Cardiac muscle cell (in vitro differentiated cells and primary cell): ENCODE results near the gene PAM. TPM values are rescaled to one million over a fixed set of nuclear protein-coding genes. Genes with fewer than 3 reads are reported as not detected.

Experiments
- DNase-seq, 2 donors: peaks; one replicate each; pipeline versions ENCODE4 v3.0.0 to v3.0.0-alpha.2; 2010 to 2017; ENCODE audit warnings: low read depth in 1 of 2, low spot score in 1 of 2
- H3K27ac ChIP-seq: fragments of 200-600 bp; sonication (generic); 2 replicates; pipeline ENCODE4 v1.5.1; 2016
- H3K27me3 ChIP-seq: fragments of 200-600 bp; sonication (generic); 2 replicates; pipeline ENCODE4 v1.6.0; 2016; ENCODE audit warnings: control low read depth
- H3K36me3 ChIP-seq: fragments of 200-600 bp; sonication (generic); 2 replicates; pipeline ENCODE4 v1.5.1; 2016; ENCODE audit warnings: control low read depth
- H3K4me1 ChIP-seq: fragments of 200-600 bp; sonication (generic); 2 replicates; pipeline ENCODE4 v1.8.1; 2017; ENCODE audit warnings: low read depth, mild to moderate bottlenecking, mixed run types
- H3K4me3 ChIP-seq: fragments of 200-600 bp; sonication (generic); 2 replicates; pipeline ENCODE4 v1.5.1; 2016; ENCODE audit warnings: mild to moderate bottlenecking
- H3K9me3 ChIP-seq: fragments of 200-600 bp; sonication (generic); 2 replicates; pipeline ENCODE4 v1.5.1; 2017; ENCODE audit warnings: low read depth, mild to moderate bottlenecking, control low read depth
- polyA plus RNA-seq: library from polyadenylated mRNA; unstranded; fragments of >200 nt; fragmentation: Nextera tagmentation; extraction: Ambion mirVana; gene quantifications from 2 replicates; pipeline ENCODE4 v1.2.1, GENCODE V29; 2016
- total RNA-seq: library from RNA; depleted of rRNA; stranded (reverse); fragments of >200 nt; gene quantifications from 2 replicates; pipeline ENCODE4 v1.2.3, GENCODE V29; 2016
- TF ChIP-seq, protein P1 (sequence below): IDR thresholded peaks from 2 replicates; pipeline ENCODE4 v1.5.1; 2012; ENCODE audit warnings: low read depth, mild to moderate bottlenecking, low read length

PAM gene
- total and polyA plus RNA-seq, 2 experiments from 2014 or later = 375 to 392 TPM

DNA sequence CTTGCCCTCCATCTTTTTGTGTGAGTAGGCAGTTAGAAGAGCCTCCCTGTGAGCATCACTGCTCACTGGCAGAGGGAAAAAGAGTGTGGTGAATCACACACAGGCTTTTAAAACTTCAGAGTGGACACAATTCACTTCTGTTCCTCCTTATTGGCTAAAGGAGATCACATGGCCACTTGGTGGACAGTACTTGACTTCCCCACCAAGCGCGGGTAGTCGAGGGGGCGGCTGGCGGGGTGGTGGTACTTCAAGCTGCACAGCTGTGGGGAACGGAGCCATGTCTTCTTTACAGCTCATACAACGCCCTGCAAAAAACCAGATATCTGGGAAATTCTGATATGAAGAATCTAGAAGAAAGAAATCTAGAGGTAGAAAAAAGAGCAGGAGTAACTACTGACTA, 95.4 kb downstream of the PAM start:
- no peaks in the 10 kb centered on the region for H3K27me3 ChIP-seq
- H3K9me3 ChIP-seq = no peaks in the 10 kb centered on the region
- no peaks in the 10 kb centered on the region for H3K4me1 ChIP-seq
- H3K27ac ChIP-seq = no peak overlapping the region
- TF ChIP-seq, protein P1, sequence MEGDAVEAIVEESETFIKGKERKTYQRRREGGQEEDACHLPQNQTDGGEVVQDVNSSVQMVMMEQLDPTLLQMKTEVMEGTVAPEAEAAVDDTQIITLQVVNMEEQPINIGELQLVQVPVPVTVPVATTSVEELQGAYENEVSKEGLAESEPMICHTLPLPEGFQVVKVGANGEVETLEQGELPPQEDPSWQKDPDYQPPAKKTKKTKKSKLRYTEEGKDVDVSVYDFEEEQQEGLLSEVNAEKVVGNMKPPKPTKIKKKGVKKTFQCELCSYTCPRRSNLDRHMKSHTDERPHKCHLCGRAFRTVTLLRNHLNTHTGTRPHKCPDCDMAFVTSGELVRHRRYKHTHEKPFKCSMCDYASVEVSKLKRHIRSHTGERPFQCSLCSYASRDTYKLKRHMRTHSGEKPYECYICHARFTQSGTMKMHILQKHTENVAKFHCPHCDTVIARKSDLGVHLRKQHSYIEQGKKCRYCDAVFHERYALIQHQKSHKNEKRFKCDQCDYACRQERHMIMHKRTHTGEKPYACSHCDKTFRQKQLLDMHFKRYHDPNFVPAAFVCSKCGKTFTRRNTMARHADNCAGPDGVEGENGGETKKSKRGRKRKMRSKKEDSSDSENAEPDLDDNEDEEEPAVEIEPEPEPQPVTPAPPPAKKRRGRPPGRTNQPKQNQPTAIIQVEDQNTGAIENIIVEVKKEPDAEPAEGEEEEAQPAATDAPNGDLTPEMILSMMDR = no peak
- no peak overlapping the region for H3K4me3 ChIP-seq
- no peaks in the 10 kb centered on the region for H3K36me3 ChIP-seq
- DNase-seq = no peak

DNA sequence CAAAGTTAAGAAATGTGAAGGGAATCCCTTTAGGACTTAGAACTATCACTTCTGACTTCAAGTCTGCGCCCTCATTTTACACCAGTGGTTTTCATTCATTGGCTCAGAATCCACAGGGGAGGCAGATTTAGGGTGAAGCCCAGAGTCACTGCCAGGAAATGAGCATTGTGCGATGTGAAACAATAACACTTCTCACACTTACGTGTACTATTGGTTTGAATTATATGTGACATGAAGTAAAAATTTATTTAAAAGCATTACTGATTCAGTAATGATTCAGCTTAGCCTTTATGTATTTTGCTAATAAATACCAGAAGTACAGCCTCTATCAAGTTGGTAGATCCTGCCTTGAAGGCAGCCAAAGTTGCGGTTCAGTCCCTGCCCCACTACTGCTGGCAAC, 98.6 kb downstream of the PAM start:
- Histone ChIP-seq H3K9me3 (no peaks in the 10 kb centered on the region), H3K4me3 (no peak overlapping the region), H3K36me3 (no peaks in the 10 kb centered on the region), H3K27me3 (no peaks in the 10 kb centered on the region), H3K4me1 (no peaks in the 10 kb centered on the region), H3K27ac (no peak overlapping the region)
- DNase-seq = no peak
- TF ChIP-seq, protein P1 = no peak

DNA sequence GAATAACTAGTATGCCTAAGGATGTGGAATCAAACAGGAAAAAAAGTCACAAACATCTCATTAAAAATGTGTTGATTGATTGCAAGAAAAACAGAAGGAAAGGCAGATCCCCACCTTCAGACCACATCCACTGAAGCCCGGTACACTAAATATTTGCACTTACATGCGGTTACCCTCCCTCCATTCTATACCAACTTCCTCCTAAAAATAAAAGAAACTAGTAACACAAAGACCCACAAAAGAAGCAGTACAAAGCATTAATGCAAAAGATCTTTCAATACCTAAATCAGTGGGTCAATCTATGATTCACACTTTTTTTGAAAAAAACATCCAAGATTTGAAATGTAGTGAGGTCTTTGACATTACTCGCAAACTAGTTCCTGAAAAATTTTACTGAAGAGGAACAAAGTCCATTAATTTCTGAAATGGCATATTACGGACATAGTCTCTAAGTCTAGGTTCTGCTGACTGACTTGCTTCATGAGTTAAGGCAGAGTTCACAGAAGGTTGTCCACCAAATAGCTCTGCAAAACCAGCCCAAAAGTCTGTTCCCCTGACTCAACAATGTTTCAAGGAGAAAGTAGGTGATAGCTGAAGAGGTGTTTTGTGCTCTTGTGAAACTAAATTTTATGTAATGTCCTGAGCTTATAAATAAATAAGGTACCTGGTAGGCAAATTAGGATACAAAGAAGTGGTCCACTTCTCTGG, 100.7 kb downstream of the PAM start:
- Histone ChIP-seq H3K36me3 (no peaks in the 10 kb centered on the region), H3K27me3 (no peaks in the 10 kb centered on the region), H3K4me1 (no peaks in the 10 kb centered on the region), H3K27ac (no peak overlapping the region), H3K9me3 (no peaks in the 10 kb centered on the region), H3K4me3 (no peak overlapping the region)
- TF ChIP-seq, protein P1 = no peak
- no peak for DNase-seq

DNA sequence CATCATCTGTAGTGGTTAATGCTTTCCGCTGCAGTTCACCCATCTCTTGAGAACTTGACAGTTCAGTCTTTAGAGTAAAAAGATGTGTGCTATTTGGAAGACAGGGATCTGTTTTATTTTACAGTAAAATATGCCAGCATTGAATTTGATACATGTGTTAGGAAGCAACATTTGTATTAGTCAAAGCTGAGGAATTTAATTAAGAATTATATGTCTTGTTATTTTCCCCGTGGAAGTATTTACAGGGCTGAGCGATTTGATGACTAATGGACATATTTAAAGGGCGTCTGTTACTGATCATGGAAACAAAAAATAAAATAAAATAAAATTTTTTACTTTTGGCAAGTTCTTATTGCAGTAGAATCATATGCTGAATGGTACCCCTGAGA, 101.3 kb downstream of the PAM start:
- Histone ChIP-seq H3K4me3 (no peak overlapping the region), H3K9me3 (no peaks in the 10 kb centered on the region), H3K27me3 (no peaks in the 10 kb centered on the region), H3K36me3 (no peaks in the 10 kb centered on the region), H3K4me1 (no peaks in the 10 kb centered on the region), H3K27ac (no peak overlapping the region)
- TF ChIP-seq, protein P1 = no peak
- peak in 1 of 2 donors; percentile 16 for DNase-seq

DNA sequence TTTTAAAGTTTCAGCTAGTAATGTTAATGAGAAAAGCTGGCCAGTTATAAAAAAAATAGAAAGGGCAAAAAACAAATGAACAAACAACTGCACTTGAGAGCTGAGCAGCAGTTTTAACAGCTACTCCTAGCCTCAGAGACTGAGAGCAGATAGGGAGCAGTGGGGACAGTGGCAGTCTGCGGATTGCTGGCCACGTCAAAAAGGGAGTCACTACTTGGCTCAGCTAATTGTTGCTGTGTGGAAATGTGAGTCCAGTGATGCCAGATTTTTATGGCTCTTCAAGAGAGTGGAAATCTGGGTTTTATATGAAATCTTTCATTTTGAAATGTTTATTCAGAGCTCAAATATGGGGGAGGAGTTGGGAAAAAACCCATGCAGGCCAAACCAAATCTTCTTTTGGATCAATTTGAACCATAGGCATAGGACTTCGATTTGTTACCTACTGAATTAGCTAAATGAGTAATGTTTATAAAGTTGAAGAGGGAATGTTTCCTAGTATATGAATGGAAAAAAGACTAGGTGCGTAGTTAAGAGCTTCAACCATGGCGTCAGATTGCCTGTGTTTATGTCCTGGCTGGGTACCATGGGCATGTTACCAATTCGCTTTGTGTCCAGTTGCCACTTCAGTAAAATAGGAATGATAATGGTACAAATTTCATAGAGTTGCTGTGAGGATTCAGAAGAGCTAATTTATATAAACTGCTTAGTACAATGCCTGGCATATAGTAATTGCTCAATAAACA, 102.1 kb downstream of the PAM start:
- Histone ChIP-seq H3K27me3 (no peaks in the 10 kb centered on the region), H3K27ac (no peak overlapping the region), H3K36me3 (no peaks in the 10 kb centered on the region), H3K4me1 (no peaks in the 10 kb centered on the region), H3K9me3 (no peaks in the 10 kb centered on the region), H3K4me3 (no peak overlapping the region)
- TF ChIP-seq, protein P1 = no peak
- DNase-seq = peak in 1 of 2 donors; percentile 18
